ENCODE results near the gene BLOC1S5.

GRCh38 chr6:7974938-7975763 is 89.0 kb downstream of the BLOC1S5 start:
- TF ChIP-seq, protein P1, sequence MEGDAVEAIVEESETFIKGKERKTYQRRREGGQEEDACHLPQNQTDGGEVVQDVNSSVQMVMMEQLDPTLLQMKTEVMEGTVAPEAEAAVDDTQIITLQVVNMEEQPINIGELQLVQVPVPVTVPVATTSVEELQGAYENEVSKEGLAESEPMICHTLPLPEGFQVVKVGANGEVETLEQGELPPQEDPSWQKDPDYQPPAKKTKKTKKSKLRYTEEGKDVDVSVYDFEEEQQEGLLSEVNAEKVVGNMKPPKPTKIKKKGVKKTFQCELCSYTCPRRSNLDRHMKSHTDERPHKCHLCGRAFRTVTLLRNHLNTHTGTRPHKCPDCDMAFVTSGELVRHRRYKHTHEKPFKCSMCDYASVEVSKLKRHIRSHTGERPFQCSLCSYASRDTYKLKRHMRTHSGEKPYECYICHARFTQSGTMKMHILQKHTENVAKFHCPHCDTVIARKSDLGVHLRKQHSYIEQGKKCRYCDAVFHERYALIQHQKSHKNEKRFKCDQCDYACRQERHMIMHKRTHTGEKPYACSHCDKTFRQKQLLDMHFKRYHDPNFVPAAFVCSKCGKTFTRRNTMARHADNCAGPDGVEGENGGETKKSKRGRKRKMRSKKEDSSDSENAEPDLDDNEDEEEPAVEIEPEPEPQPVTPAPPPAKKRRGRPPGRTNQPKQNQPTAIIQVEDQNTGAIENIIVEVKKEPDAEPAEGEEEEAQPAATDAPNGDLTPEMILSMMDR (IDR thresholded peaks at IDR 0.05) = no peak
- TF ChIP-seq POLR2A (IDR thresholded peaks at IDR 0.05) = no peak

All from adrenal gland (tissue), 5 donors.